Endothelial cell of umbilical vein (primary cell): ENCODE results near the gene USP31. TPM values are rescaled to one million over a fixed set of nuclear protein-coding genes. Genes with fewer than 3 reads are reported as not detected.

Experiments
- BruUV-seq: library from RNA; stranded (reverse); fragments of 400-500 nt; replicated peaks from 2 replicates; lab custom pipeline; 2021; lab: Mats Ljungman, UMichigan
- CTCF ChIA-PET: fragments of 300-600, 350-600 bp; sonication (Branson Sonifier 250); formaldehyde crosslinking; loops from one replicate; lab custom pipeline; 2021; ENCODE audit warnings: antibody characterized with exemption, inconsistent platforms; lab: Charles Lee
- POLR2A ChIA-PET: fragments of 300-600, 350-600 bp; sonication (Branson Sonifier 250); formaldehyde crosslinking; loops from one replicate; lab custom pipeline; 2021; ENCODE audit warnings: antibody characterized with exemption, inconsistent platforms; lab: Charles Lee
- DNase-seq: peaks from one replicate; pipeline ENCODE4 v3.0.0-alpha.2; 2011; ENCODE audit warnings: low read depth, low spot score
- FAIRE-seq: peaks from 2 replicates; lab custom pipeline; 2011; peaks lifted over from hg19 to GRCh38; lab: Jason Lieb, UNC
- H2AFZ ChIP-seq: 2 replicates; pipeline ENCODE4 v1.6.0; 2012; ENCODE audit warnings: low read depth, low read length, control low read depth, inconsistent platforms
- H3K27ac ChIP-seq: 2 replicates; pipeline ENCODE4 v1.5.1; 2011; ENCODE audit warnings: low read depth, mild to moderate bottlenecking, control low read depth, low read length, moderate library complexity; ENCODE audit not compliant: insufficient read depth
- H3K27me3 ChIP-seq, 2 experiments: 2 replicates each; pipeline versions ENCODE4 v1.6.0 to v1.6.1; 2011; ENCODE audit warnings: low read length in 2 of 2, mixed read lengths in 1 of 2; ENCODE audit not compliant: control insufficient read depth in 2 of 2, insufficient read depth in 2 of 2
- H3K36me3 ChIP-seq, 2 experiments: 2 replicates in 1 of 2; 3 replicates in 1 of 2; pipeline ENCODE4 v1.5.1; 2011; ENCODE audit warnings: low read length in 2 of 2, mild to moderate bottlenecking in 1 of 2, moderate library complexity in 1 of 2; ENCODE audit not compliant: control insufficient read depth in 2 of 2, insufficient read depth in 2 of 2; ENCODE audit errors: extremely low read depth in 1 of 2
- H3K4me1 ChIP-seq: 3 replicates; pipeline ENCODE4 v1.5.1; 2011; ENCODE audit warnings: mild to moderate bottlenecking, low read length; ENCODE audit not compliant: control insufficient read depth, insufficient read depth; ENCODE audit errors: extremely low read depth
- H3K4me2 ChIP-seq: 2 replicates; pipeline ENCODE4 v1.6.1; 2011; ENCODE audit warnings: low read length, control low read depth, mixed read lengths; ENCODE audit not compliant: insufficient read depth
- H3K4me3 ChIP-seq, 3 experiments: fragments of 200-600 bp in 1 of 3; sonication (generic), shearing (Covaris generic) in 1 of 3; replicated peaks in 1 of 3; 2 replicates each; pipeline ENCODE4 v1.5.1; 2011 to 2016; ENCODE audit warnings: control low read depth in 3 of 3, low read length in 3 of 3, mild to moderate bottlenecking in 2 of 3, inconsistent platforms in 1 of 3, low read depth in 1 of 3, moderate library complexity in 1 of 3; ENCODE audit not compliant: insufficient read depth in 1 of 3
- H3K79me2 ChIP-seq: 2 replicates; pipeline ENCODE4 v1.6.0; 2012; ENCODE audit warnings: low read length, inconsistent platforms; ENCODE audit not compliant: control insufficient read depth, insufficient read depth
- H3K9ac ChIP-seq: replicated peaks from 2 replicates; pipeline ENCODE3; 2011; ENCODE audit warnings: low read length, control low read depth; ENCODE audit not compliant: insufficient read depth; ENCODE audit errors: extremely low read depth
- H3K9me1 ChIP-seq: replicated peaks from 3 replicates; pipeline ENCODE4 v1.6.0; 2011; ENCODE audit warnings: mild to moderate bottlenecking, low read length; ENCODE audit not compliant: control insufficient read depth, insufficient read depth; ENCODE audit errors: extremely low read depth
- H3K9me3 ChIP-seq: replicated peaks from 2 replicates; pipeline ENCODE4 v1.5.1; 2012; ENCODE audit warnings: low read length, inconsistent platforms; ENCODE audit not compliant: control insufficient read depth, insufficient read depth
- H4K20me1 ChIP-seq: replicated peaks from 2 replicates; pipeline ENCODE3; 2011; ENCODE audit warnings: mild to moderate bottlenecking, low read length; ENCODE audit not compliant: control insufficient read depth, insufficient read depth; ENCODE audit errors: extremely low read depth
- CTCF ChIP-seq, 2 donors: IDR thresholded peaks; 1 replicate in 1 of 2; 2 replicates in 1 of 2; pipeline ENCODE4 v1.5.1; 2011; ENCODE audit warnings: low read length in 2 of 2, mild to moderate bottlenecking in 2 of 2, moderate library complexity in 2 of 2, control low read depth in 1 of 2, inconsistent platforms in 1 of 2, low read depth in 1 of 2; ENCODE audit not compliant: insufficient read depth in 1 of 2; ENCODE audit errors: extremely low read depth in 1 of 2
- GATA2 ChIP-seq: IDR thresholded peaks from 2 replicates; pipeline ENCODE4 v1.7.0; 2011; ENCODE audit warnings: low read depth, mild to moderate bottlenecking, moderate library complexity, mixed read lengths, low read length; ENCODE audit not compliant: insufficient read length, insufficient read depth
- JUN ChIP-seq: IDR thresholded peaks from 2 replicates; pipeline ENCODE4 v1.6.1; 2011; ENCODE audit warnings: borderline replicate concordance, low read depth; ENCODE audit not compliant: insufficient read length, insufficient read depth
- dilution Hi-C: fragments of 300-500 bp; cut with MboI; formaldehyde crosslinking; loops from one replicate; pipeline ENCODE4 v1.15.0; 2019; ENCODE audit warnings: low sequenced_read_pairs; ENCODE audit not compliant: extremely low pct_ligation_motif_present
- intact Hi-C: fragments of 100-400 bp; cut with micrococcal nuclease; formaldehyde crosslinking; loops from one replicate; pipeline ENCODE4 v1.10.0; 2022
- polyA plus RNA-seq, 4 experiments: library from polyadenylated mRNA; depleted of rRNA in 3 of 4; stranded (reverse) in 3 of 4; unstranded in 1 of 4; fragments of >200 nt; gene quantifications; 2 replicates each; pipeline versions ENCODE4 v1.2.1 to v1.2.3, GENCODE V29; 2011 to 2012; ENCODE audit warnings: missing spikeins in 1 of 4
- total RNA-seq: library from RNA; stranded (reverse); gene quantifications from 2 replicates; pipeline ENCODE4 v1.2.3, GENCODE V29; 2021

Gene USP31
- total and polyA plus RNA-seq, 2 donors (not counting 3 experiments of a cell fraction or from before 2014, with no cell fraction given), result 14.5 to 42.4 TPM

- intact Hi-C loops (loop anchor here (1.0 to 5.0 kb wide), 5 partner anchors 16 to 941 kb away; partner anchors contain the start of genes EARS2, SCNN1G, UBFD1 and USP31), dilution Hi-C loops (no loop called here)
- Histone ChIP-seq H3K9ac (peak overlapping the region; percentile 86), H3K4me3 (peak overlapping the region in 1 of 3 experiments; percentile 36), H3K9me1 (no peaks in the 10 kb centered on the region), H3K4me1 (peaks cover 45% of the 10 kb centered on the region), H3K36me3 (no peaks in the 10 kb centered on the region), H4K20me1 (no peaks in the 10 kb centered on the region), H3K79me2 (peaks cover 62% of the 10 kb centered on the region), H2AFZ (no peak overlapping the region), H3K27ac (peak overlapping the region; percentile 97), H3K9me3 (no peaks in the 10 kb centered on the region), H3K27me3 (no peaks in the 10 kb centered on the region), H3K4me2 (peak overlapping the region; percentile 84)
- DNase-seq, result peak; percentile 66
- ChIA-PET POLR2A (no interaction called here), CTCF (interaction anchor here (1.1 to 1.7 kb wide), 5 partner anchors 10 to 303 kb away, joined by 3 to 10 read pairs (median 6); partner anchors contain the start of gene USP31)
- TF ChIP-seq GATA2 (peak; percentile 4), JUN (no peak), CTCF (IDR thresholded peaks at IDR 0.05; ENCODE audit: extremely low read depth in 1 of 2, insufficient read depth in 1 of 2, low read depth in 1 of 2, low read length in 2 of 2) (no peak)
- FAIRE-seq, result peak; percentile 15
- BruUV-seq, result TSS peak; percentile 88
Observed at GRCh38 chr16:23132775-23133463, 16.3 kb downstream of the USP31 start.
